GM19467 (cell line): ENCODE measurements around the gene KRTAP5-6.
"Not testable (repeated sequence)": the region's sequence is repeated elsewhere in the genome, so short reads cannot be mapped to it uniquely, and the experiment has no call there.

ENCODE experiments used
- ATAC-seq: cut with Tn5 transposase; IDR thresholded peaks from one replicate; pipeline ENCODE4 v1.9.1; 2021; ENCODE audit warnings: mild to moderate bottlenecking, moderate library complexity; ENCODE audit not compliant: unreplicated experiment

KRTAP5-6 gene

DNA sequence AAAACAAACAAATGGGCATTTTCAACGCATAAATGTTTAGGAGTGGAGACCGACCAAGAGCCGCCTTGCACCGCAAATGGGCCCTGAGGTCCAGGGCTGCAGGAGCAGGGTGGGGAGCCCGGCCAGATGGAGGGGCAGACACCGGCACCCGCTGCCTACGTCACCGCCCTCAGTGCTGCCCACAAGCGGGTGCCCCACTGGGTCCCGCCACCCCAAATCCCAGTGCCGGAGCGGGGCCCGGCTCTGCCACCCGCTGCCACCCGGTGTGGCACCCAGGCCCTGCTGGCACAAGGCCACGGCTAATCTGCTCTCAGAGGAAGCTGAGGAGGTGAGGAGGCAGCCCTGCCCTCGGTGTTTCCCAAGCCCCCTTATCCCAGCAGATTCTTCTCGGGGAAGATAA, 13.8 kb upstream of the KRTAP5-6 start:
- ATAC-seq, result not testable (repeated sequence)

DNA sequence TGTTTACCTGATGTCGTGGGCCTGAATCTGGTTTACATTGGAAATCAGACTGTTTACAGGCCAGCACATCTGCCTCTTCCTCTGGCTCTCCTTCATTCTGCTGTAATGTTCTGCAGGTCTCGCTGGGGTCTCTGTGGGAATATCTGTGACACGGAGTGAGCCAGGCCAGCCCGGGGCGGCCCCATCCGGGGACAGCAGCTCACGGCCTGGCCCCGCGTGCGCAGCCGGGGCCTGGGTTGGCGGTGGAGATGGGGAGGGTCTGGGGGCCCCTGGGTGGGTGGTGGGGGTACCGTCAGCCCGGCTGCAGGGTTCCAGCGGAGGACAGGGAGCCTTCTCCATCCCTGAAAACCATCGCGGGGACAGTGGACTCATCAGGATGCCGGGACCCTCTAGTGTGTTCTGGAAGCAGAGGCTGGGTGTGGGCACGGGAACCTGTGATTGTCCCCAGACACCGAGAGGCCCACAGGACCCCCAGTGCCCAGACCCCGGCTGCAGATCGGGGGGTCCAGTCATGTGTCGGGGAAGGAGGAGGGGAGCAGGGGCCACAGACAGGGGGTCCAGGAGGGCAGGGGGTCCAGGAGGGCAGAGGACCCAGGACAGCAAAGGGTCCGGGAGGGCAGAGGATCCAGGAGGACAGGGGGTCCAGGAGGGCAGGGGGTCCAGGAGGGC, 13.0 kb upstream of the KRTAP5-6 start:
- ATAC-seq, result not testable (repeated sequence)

DNA sequence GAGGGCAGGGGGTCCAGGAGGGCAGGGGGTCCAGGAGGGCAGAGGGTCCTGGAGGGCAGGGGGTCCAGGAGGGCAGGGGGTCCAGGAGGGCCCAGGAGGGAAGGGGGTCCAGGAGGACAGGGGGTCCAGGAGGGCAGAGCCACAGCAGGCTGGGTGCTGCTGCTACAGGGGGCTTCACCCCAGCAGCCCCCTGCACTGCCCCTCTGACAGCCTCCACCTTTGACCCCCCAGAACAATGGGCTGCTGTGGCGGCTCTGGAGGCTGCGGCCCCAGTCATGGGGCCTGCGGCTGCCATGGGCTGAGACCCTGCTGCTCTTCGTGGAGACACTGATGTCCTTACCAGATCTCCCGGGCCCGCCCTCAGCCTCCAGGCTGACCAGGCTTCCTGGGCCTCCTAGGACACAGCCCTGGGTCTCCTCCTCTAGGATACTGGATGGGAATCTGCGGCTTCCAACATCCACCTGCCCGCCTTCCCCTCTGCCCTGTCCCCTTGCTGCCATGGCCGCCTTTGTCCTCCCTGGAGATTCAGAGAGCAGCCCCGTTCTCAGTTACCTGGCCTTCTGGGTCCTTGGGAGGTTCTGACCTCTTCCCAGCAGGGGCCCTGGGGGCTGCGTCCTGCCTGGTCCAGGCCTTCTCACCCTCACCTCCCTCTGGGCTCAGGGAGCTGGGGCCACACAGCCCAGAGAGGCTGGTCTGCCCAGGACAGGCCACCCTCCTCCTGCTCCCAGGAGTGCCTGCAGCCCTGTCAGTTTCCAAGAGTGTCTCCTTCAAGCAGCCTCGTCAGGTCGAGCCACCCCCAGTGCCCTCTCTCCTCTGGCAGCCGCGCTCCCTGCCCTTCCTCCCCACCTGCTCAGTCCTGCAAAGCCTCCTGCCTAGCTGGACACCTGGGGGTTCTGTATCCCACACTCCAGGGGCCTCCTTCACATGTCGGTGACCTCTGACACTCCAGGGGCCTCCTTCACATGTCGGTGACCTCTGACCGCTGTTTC, 11.8 kb upstream of the KRTAP5-6 start:
- ATAC-seq, result not testable (repeated sequence)

DNA sequence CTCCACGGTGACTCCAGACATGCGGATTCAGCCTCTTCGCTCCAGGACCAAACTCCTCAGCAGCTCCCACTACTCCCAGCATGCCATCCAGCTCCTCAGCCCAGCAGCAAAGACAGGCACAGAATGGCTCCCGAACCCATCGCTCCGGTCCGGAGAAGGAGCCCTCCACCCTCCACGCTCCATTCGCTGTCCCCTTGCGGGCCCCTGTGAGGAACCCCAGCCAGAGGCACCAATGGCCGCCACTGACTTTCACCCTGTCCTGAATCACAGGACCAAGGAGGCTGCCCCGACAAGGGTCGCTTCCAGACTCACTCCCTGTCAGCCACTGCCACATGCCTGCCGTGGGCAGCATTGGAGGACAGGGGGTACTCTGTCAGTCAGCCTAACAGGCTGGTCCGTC, 10.8 kb upstream of the KRTAP5-6 start:
- ATAC-seq, result not testable (repeated sequence)

DNA sequence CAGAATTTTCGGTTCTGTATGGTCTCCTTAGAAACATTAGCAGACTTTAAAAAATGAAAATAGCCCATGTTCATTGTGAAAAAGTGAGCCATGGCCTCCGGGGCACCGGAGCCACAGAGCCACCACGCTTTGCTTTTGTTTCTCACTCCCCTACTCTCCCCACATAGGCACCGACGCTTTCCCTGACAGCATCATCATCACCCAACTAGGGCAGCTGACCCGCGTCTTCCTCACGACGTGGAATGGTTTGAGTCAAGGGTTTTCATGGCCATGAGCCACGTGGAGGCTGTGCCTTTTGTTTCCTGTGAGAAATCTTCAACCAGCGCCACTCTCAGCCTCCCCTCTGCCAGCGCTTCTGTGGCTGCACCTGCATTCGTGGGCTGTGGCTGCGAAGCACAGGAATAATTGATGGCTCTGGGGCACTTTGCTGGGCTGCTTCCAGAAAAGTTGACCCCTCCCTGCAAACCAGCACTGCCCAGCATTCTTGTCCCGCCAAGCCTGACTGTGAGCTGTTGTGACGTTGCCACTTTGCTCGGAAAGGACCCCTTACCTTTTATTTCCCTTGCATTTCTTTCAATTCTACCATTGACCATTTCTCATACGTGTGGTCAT, 8.6 kb upstream of the KRTAP5-6 start:
- ATAC-seq, result not testable (repeated sequence)

DNA sequence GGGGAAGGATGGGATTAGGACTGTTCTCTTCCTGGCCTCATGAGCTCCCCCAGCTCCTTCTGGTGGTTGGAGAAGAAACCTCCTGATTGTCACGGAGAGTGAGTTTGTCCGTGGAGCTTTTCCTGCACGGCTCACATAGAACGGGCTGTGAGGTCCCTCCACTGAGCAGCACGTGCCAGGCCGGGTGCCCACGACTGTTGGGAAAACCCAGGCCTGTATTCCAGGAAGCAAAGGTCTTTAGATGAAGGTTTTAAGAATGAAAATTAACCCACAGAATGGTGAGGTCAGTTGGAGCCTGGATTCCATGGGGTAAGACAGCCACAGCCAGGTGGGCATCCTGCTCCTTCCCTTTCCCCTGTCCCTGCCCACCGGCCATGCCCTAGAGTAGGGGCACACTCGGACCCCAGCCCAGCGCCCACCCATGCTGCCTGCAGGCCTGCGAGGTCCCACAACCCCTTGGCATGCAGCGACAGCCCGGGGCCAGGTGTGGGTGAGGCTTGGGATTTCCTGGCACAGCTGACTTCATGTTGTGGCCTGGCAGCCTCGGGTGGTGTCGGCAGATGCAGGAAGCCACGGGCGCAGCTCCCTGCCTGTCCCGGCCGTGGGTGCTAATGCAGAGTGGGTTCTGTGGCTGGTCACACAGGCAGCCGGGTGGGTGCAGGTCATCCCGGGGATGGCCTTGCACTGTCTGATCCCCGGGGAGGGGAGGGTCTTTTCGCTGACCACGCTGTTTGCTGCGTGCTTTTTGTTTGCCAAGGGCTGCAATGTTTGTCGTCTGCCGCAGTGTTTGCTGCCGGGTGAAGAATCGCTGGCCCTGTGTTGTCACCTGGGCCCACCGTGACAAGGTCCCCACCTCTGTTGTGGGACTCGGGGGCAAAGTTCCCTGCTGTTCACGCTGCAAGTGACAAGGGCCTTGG, 7.5 kb upstream of the KRTAP5-6 start:
- ATAC-seq, result not testable (repeated sequence)

DNA sequence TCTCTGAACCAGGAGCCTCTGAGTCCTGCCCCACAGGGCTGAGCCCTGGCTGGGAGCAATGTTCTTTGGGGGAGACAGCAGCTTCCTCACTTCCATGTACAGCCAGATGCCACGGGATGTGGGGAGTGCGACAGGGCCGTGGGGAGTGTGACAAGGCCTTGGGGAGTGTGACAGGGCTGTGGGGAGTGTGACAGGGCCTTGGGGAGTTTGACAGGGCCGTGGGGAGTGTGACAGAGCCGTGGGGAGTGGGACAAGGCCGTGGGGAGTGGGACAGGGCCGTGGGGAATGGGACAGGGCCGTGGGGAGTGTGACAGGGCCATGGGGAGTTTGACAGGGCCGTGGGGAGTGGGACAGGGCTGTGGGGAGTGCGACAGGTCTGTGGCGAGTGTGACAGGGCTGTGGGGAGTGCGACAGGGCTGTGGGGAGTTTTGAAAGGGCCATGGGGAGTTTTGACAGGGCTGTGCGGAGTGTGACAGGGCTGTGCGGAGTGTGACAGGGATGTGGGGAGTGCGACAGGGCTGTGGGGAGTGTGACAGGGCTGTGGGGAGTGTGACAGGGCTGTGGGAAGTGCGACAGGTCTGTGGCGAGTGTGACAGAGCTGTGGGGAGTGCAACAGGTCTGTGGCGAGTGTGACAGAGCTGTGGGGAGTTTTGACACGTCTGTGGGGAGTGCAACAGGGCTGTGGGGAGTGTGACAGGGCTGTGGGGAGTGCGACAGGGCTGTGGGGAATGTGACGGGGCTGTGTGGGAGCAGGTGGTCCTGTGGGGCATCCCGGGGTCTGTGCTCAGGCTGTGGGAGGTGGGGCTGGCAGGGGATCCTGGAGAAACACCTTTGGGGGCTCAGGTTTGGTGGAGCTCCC, 6.6 kb upstream of the KRTAP5-6 start:
- no peak for ATAC-seq

DNA sequence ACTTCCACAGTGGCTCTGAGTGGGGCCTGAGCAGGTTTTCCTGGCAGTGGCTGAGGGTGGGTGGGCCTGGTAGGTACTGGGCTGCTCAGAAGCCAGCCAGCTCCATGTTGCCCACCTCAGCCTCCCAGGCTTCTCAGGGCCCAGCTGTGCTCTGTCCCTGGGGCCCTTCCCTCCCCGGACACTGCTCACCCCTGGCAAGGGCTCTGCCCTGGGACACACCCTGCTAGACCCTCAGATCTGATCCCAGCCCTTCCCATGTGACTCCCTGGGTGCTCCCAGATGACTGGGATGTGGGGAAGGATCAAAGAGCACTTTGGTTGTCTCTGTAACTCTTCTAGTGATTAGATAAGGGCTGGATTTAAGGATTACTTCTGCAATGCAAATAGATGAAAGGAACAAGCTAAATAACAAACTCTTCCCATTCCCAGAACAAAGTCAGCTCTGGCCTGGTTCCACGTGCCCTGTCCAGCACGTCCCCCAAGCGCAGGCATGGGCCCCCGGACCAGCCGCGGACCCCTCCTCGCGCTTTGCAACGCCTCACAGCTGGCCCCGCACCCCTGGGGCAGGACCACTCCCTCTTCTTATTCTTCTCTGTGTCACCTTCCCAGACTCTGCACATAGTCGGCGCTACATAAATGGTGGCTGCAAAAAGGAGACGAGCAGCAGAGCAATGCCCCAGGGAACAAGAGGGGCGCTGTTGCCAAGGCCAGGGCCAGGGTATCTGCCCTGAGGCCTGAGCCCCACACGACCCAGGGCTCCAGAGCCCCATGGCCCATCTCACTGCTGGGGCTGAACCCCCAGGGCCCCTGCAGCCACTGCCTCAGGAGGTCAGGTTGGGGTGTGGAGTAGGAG, 5.7 kb upstream of the KRTAP5-6 start:
- no peak for ATAC-seq

DNA sequence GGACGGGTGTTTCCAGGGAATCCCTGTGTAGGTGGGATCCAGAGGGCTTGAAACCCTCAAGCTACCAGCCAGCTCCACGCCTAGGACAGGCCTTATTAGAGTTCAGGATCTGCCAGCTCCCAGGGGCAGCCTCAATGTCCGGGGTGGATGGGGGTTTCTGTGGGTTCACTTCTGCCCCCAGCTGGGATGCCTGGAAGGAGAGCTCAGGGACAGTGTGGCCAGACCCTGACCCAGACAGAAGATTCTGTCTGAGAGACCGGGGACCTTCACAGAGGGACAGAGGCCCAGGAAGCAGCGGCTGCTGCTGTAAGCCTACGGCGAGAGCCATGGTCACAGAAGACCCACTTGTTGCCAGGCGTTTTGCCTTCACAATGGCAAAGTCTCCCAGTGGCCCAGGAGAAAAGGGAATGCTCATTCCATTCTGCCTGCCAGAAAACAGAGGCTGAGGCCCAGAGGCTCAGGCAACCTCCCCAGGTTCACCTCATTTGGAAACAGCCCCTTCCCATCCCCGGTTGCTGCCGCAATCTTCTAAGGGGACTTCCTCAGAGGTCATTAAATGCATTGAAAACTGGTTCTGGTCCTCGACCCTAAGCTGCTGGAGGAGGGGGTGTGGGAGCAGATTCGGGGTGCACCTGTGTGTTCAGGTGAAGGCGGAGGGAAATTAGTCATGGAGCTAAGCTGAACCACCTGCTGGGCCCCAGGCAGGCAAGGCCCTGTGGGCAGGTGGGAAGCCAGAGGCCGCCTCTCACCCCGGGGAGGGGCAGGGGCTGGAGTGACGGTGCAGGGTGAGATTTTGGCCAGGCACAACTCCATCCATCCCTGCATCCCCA, 4.9 kb upstream of the KRTAP5-6 start:
- ATAC-seq, result no peak

DNA sequence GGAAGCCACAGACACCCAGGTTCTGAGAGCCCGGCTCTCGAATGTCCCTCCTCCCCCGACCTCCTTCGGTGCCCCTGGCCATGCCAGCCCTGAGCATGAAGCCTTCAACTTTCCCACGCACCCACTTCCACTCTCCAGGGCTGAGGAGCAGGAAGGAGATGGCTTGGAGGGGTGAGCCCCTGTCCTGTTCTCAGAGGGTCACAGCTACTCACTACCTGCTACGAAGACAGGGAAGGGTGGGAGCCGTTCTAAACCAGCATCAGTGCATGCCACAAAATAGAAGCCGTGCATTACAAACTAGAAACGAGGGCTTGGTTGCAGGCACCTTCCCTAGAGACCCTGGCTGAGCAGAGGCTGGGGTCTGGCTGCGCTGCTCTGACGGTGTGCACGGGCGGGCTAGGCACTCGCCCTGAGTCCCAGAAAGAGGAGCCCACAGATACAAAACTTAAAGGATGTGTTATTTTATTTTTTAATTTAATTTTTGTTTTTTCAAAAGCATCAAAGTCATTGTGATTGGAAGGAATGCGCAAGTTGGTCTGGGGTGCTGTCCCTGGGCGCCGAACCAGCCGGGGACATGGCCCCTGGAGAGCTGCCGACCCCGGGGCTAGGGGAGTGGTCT, 4.2 kb upstream of the KRTAP5-6 start:
- no peak for ATAC-seq

DNA sequence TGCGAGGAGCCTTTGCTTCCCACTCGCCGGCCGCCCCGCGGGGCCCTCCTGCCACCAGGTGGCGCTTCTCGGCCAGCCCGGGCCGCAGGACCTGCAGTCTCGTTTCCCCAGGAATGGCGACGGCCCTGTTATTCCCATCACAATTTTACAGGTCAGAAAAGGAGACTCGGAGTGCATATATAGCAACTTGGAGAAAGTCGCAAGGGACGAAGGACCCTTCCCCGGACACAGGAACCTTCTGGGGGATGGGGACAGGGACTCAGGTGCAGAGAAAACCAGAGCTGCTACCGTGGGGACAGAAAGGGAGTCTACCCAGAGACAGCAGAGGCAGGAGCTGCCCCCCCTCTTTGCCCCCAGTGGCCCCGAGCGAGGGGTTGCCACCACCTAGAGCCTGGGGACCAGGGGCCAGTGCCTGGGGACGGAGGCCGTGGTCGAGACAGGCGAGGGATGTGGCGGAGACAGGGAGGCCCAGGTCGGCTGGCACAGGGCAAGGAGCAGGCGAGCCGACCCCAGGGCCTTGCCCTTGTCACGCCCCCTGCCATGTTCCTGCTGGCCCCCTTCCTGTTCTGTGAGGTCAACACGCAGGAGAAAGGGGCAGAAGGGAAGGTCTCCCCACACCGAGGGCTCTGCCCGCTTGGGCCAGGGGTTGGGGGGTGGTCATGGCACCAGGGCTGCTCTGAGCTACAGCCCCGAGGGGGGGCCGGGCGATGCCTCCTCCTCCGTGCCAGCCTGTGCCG, 3.5 kb upstream of the KRTAP5-6 start:
- no peak for ATAC-seq

DNA sequence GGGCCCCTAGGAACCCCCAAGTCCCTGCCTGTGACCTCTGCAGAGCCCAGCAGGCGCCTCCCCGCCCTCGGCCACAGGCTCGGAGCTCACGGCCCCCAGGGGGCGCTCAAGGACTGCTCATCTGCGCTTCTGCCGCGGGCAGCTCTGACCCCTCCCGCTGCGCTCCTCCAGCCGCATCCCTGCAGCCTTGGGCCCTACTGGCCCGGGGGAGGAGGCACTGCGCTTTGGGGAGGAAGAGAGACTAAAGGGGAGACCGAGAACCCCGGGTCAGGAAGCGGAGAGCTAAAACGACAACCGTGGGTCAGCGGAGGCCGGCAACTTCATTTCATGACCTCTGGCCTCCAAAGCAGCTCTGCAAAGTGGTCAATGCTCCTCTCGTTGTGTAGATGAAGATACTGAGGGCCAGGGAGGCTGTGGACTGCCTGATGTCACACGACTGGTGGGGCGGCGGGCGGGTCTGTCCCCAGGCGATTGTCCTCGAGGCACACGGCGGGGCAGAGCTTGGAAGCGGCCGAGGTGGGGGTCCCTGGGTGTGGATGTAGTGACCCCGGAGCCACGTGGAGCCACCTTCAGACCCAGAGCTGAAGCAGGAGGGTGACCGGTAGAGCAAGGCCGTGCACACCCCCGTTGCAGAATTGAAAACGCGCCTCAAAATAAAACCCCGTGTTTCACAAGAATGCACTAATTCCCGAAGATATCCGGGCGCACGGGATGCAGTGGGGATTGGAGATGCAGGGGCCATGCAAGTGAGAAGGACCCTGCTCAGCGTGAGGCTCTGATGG, 2.7 kb upstream of the KRTAP5-6 start:
- no peak for ATAC-seq

DNA sequence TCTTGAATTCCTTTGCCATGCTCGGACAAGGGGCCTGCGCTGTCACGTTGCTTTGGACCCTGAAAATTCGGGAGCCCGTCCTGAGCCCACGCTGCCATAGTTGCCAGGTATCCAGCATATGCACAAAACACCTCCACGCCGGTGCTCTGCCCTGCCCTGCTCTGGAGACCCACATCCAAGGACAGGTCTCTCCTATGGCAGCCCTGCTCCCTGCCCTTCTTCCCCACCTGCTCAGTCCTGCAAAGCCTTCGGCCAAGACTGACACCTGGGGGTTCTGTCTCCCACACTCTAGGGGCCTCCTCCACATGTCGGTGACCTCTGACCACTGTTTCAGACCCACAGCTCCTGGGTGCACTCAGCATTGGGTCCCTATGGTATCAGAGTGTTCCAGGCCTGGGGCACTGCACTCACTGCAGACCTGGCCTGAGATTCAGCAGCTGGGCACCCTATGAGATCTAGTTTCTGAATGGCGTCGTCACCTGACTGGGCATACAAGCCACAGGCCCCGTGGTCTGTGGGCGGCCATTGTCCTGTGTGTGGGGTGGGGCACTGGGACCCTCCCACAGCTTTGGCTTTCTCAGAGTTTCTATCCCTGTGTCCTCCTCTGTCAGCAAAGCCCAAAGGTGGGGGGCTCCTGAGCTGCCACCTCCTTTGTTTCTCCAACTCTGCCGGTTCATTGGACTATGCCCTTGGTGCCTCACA, 2.0 kb upstream of the KRTAP5-6 start:
- no peak for ATAC-seq

DNA sequence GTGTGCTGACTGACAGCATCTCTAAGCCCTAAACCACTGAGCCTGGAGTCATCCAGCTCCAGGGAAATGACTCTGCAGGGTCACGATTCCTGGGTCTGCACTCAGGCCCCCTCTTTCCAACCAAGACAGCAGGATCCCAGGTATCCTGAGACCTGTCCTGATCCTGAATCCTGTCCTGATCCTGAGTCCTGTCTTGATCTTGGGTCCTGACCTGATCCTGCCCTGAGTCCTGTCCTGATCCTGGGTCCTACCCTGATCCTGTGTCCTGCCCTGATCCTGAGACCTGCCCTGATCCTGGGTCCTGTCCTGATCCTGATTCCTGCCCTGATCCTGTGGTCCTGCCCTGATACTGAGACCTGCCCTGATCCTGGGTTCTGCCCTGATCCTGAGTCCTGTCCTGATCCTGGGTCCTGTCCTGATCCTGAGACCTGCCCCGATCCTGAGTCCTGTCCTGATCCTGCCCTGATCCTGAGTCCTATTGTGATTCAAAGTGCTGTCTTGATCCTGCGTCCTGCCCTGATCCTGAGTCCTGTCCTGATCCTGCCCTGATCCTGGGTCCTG, 1.4 kb upstream of the KRTAP5-6 start:
- ATAC-seq, result no peak

DNA sequence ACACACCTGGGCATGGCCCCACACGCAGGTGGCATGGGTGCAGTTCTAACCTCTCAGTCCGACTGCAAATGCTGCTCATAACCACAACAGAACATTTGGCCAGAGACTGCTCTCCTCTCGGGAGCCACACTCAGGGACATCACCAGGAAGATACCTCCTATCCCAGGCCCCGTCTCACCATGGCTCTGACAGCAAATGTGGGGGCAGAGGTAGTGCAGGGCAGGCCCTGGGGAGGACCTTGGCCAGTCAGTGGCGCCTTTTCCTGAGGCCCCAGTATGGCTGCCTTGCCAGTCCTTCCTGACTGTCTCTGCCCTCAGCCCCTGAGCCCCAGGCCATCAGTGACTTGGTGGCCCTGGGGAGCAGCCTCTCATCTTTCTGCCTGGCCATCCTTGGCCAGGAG, 2.8 kb downstream of the KRTAP5-6 start:
- no peak for ATAC-seq
